ENCODE results near the gene GNPTAB. TPM values are rescaled to one million over a fixed set of nuclear protein-coding genes. Genes with fewer than 3 reads are reported as not detected.

Gene GNPTAB
- total RNA-seq, 2 experiments from 2014 or later, result 38.9 to 66.5 TPM

- Histone ChIP-seq H3K4me3 (ENCODE audit: low read depth, low read length, poor library complexity, severe bottlenecking) (no peak overlapping the region), H2AFZ (ENCODE audit: low read length) (no peak overlapping the region), H3K9me2 (ENCODE audit: insufficient read depth, low read length) (no peaks in the 10 kb centered on the region), H3K36me3 (ENCODE audit: insufficient read depth, low read length) (peaks cover 49% of the 10 kb centered on the region), H3K9me3 (ENCODE audit: low read length) (no peaks in the 10 kb centered on the region), H4K20me1 (ENCODE audit: insufficient read depth, low read length) (no peaks in the 10 kb centered on the region), H3K4me2 (ENCODE audit: low read length) (no peak overlapping the region), H3K27ac (ENCODE audit: low read depth, low read length, poor library complexity, severe bottlenecking) (no peak overlapping the region), H3K4me1 (ENCODE audit: insufficient read depth, low read length, poor library complexity, severe bottlenecking) (peaks cover 39% of the 10 kb centered on the region), H3K79me2 (ENCODE audit: insufficient read depth, low read depth, low read length) (no peaks in the 10 kb centered on the region)
- intact Hi-C loops (cut with micrococcal nuclease; ENCODE audit: unreplicated experiment), result loop anchor here (10.0 kb wide), 1 partner anchor 707 kb away; the partner anchor contains the start of gene IGF1
- POLR2A ChIA-PET, result interaction anchor here (1.5 kb wide), 1 partner anchor 40 kb away, joined by 4 read pairs; no protein-coding TSS in a partner anchor
- TF ChIP-seq, protein P1, sequence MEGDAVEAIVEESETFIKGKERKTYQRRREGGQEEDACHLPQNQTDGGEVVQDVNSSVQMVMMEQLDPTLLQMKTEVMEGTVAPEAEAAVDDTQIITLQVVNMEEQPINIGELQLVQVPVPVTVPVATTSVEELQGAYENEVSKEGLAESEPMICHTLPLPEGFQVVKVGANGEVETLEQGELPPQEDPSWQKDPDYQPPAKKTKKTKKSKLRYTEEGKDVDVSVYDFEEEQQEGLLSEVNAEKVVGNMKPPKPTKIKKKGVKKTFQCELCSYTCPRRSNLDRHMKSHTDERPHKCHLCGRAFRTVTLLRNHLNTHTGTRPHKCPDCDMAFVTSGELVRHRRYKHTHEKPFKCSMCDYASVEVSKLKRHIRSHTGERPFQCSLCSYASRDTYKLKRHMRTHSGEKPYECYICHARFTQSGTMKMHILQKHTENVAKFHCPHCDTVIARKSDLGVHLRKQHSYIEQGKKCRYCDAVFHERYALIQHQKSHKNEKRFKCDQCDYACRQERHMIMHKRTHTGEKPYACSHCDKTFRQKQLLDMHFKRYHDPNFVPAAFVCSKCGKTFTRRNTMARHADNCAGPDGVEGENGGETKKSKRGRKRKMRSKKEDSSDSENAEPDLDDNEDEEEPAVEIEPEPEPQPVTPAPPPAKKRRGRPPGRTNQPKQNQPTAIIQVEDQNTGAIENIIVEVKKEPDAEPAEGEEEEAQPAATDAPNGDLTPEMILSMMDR (conservative IDR thresholded peaks at IDR 0.05; ENCODE audit: low read length), result no peak
- no peak for TF ChIP-seq EZH2phosphoT487 (IDR thresholded peaks at IDR 0.05; ENCODE audit: borderline replicate concordance, low read depth, low read length)
- no peak for DNase-seq (ENCODE audit: low spot score)
- CTCF ChIA-PET (ENCODE audit: unreplicated experiment), result interaction anchor here (1.3 kb wide), 1 partner anchor 53 kb away, joined by 3 read pairs; the partner anchor contains the start of gene GNPTAB
- BruUV-seq (replicated peaks), result no TSS peak
These were observed 52.8 kb downstream of the GNPTAB start for GRCh38 chr12:101777978-101778377.

GRCh38 chr12:101777485-101777884, 53.3 kb downstream of the GNPTAB start:
- no peak for DNase-seq (ENCODE audit: low spot score)
- Histone ChIP-seq H3K9me3 (ENCODE audit: low read length) (no peaks in the 10 kb centered on the region), H3K36me3 (ENCODE audit: insufficient read depth, low read length) (peaks cover 49% of the 10 kb centered on the region), H4K20me1 (ENCODE audit: insufficient read depth, low read length) (no peaks in the 10 kb centered on the region), H3K4me3 (ENCODE audit: low read depth, low read length, poor library complexity, severe bottlenecking) (no peak overlapping the region), H3K79me2 (ENCODE audit: insufficient read depth, low read depth, low read length) (no peaks in the 10 kb centered on the region), H3K9me2 (ENCODE audit: insufficient read depth, low read length) (no peaks in the 10 kb centered on the region), H3K4me1 (ENCODE audit: insufficient read depth, low read length, poor library complexity, severe bottlenecking) (peaks cover 43% of the 10 kb centered on the region), H2AFZ (ENCODE audit: low read length) (no peak overlapping the region), H3K4me2 (ENCODE audit: low read length) (no peak overlapping the region), H3K27ac (ENCODE audit: low read depth, low read length, poor library complexity, severe bottlenecking) (no peak overlapping the region)
- BruUV-seq (replicated peaks), result no TSS peak
- intact Hi-C loops (cut with micrococcal nuclease; ENCODE audit: unreplicated experiment), result loop anchor here (10.0 kb wide), 1 partner anchor 707 kb away; the partner anchor contains the start of gene IGF1
- TF ChIP-seq, protein P1 (conservative IDR thresholded peaks at IDR 0.05; ENCODE audit: low read length), result no peak
- no peak for TF ChIP-seq EZH2phosphoT487 (IDR thresholded peaks at IDR 0.05; ENCODE audit: borderline replicate concordance, low read depth, low read length)
- ChIA-PET POLR2A (interaction anchor here (0.7 to 1.5 kb wide), 4 partner anchors 40 to 61 kb away, joined by 3 to 5 read pairs (median 4); no protein-coding TSS in a partner anchor), CTCF (ENCODE audit: unreplicated experiment) (interaction anchor here (0.8 to 1.3 kb wide), 2 partner anchors 44 to 53 kb away, joined by 3 read pairs; partner anchors contain the start of gene GNPTAB)

DNA sequence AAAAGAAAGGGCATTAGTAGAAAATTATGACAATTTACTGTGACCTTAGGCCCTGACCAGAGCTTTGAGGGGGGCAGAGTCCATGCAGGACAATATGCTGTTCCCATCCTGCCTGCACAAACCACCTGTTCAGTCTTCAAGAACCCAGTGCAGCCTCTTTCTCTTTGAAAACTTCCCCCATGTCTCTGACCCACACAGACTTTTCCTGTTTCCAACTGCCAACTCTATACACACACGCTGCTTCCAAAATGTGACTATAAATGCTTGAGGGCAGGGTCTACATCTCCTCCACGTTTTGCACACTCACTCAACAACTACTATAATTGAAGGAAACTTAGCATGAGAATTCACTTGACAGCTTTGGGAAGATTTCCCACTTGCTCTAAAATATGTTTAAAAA, 54.9 kb downstream of the GNPTAB start:
- Histone ChIP-seq H3K4me2 (ENCODE audit: low read length) (0 out of 2 replicates have a peak overlapping the region, but pooled peaks have one; percentile 6), H3K4me1 (ENCODE audit: insufficient read depth, low read length, poor library complexity, severe bottlenecking) (peaks cover 55% of the 10 kb centered on the region), H3K27ac (ENCODE audit: low read depth, low read length, poor library complexity, severe bottlenecking) (peak overlapping the region; percentile 20), H3K9me2 (ENCODE audit: insufficient read depth, low read length) (no peaks in the 10 kb centered on the region), H3K9me3 (ENCODE audit: low read length) (no peaks in the 10 kb centered on the region), H3K79me2 (ENCODE audit: insufficient read depth, low read depth, low read length) (no peaks in the 10 kb centered on the region), H3K36me3 (ENCODE audit: insufficient read depth, low read length) (peaks cover 42% of the 10 kb centered on the region), H3K4me3 (ENCODE audit: low read depth, low read length, poor library complexity, severe bottlenecking) (no peak overlapping the region), H4K20me1 (ENCODE audit: insufficient read depth, low read length) (no peaks in the 10 kb centered on the region), H2AFZ (ENCODE audit: low read length) (no peak overlapping the region)
- CTCF ChIA-PET (ENCODE audit: unreplicated experiment), result interaction anchor here (1.1 kb wide), 1 partner anchor 55 kb away, joined by 3 read pairs; the partner anchor contains the start of gene GNPTAB
- TF ChIP-seq, protein P1 (conservative IDR thresholded peaks at IDR 0.05; ENCODE audit: low read length), result no peak
- TF ChIP-seq EZH2phosphoT487 (IDR thresholded peaks at IDR 0.05; ENCODE audit: borderline replicate concordance, low read depth, low read length), result no peak
- POLR2A ChIA-PET, result interaction anchor here (0.6 to 1.2 kb wide), 5 partner anchors 10 to 60 kb away, joined by 3 to 12 read pairs (median 4); no protein-coding TSS in a partner anchor
- DNase-seq (ENCODE audit: low spot score), result no peak
- BruUV-seq (replicated peaks), result no TSS peak
- intact Hi-C loops (cut with micrococcal nuclease; ENCODE audit: unreplicated experiment), result loop anchor here (10.0 kb wide), 1 partner anchor 709 kb away; the partner anchor contains the start of gene IGF1
